GM21529 (cell line): ENCODE results near the gene CHD9.

Experiments used
- ATAC-seq: cut with Tn5 transposase; IDR thresholded peaks from one replicate; pipeline ENCODE4 v1.9.1; 2021; ENCODE audit not compliant: unreplicated experiment

The CHD9 gene

GRCh38 chr16:53355064-53355463 is 300.3 kb downstream of the CHD9 start:
- no peak for ATAC-seq

- no peak for ATAC-seq
Observed at GRCh38 chr16:53356478-53357207, 301.9 kb downstream of the CHD9 start.

GRCh38 chr16:53357208-53357586 is 302.4 kb downstream of the CHD9 start:
- no peak for ATAC-seq

GRCh38 chr16:53357955-53358354 is 303.2 kb downstream of the CHD9 start:
- no peak for ATAC-seq

GRCh38 chr16:53358884-53359283 is 304.1 kb downstream of the CHD9 start:
- ATAC-seq: peak; percentile 45

GRCh38 chr16:53369921-53370320 is 315.1 kb downstream of the CHD9 start:
- ATAC-seq: no peak

GRCh38 chr16:53370827-53371226 is 316.0 kb downstream of the CHD9 start:
- no peak for ATAC-seq

GRCh38 chr16:53372992-53373871 is 318.4 kb downstream of the CHD9 start:
- peak; percentile 82 for ATAC-seq

- no peak for ATAC-seq
Observed at GRCh38 chr16:53374800-53375199, 320.0 kb downstream of the CHD9 start.

GRCh38 chr16:53378138-53378537 is 323.3 kb downstream of the CHD9 start:
- no peak for ATAC-seq
